Liver (tissue), 3 donors: ENCODE results near the gene STAMBPL1.

Experiments used
- FOXA2 ChIP-seq: IDR thresholded peaks from 2 replicates; pipeline ENCODE4 v1.6.1; 2016; ENCODE audit warnings: antibody characterized with exemption
- JUND ChIP-seq, 2 donors: IDR thresholded peaks; 2 replicates each; pipeline ENCODE4 v1.6.1; 2016; ENCODE audit warnings: antibody characterized with exemption in 2 of 2
- RAD21 ChIP-seq, 2 donors: IDR thresholded peaks; 2 replicates each; pipeline ENCODE4 v1.6.1; 2016; ENCODE audit warnings: antibody characterized with exemption in 2 of 2, mild to moderate bottlenecking in 2 of 2
- TF ChIP-seq, protein P1 (sequence below): fragments of 150-350 bp; IDR thresholded peaks from 2 replicates; pipeline ENCODE4 v1.5.1; 2017; ENCODE audit warnings: improper control_type of control experiment, low read depth, low read length; ENCODE audit not compliant: missing input control
- TF ChIP-seq, protein P2 (sequence below): IDR thresholded peaks from 2 replicates; pipeline ENCODE4 v1.6.1; 2016; ENCODE audit warnings: antibody characterized with exemption, mild to moderate bottlenecking
- donor health status: healthy.
- donor health status: healthy.

DNA sequence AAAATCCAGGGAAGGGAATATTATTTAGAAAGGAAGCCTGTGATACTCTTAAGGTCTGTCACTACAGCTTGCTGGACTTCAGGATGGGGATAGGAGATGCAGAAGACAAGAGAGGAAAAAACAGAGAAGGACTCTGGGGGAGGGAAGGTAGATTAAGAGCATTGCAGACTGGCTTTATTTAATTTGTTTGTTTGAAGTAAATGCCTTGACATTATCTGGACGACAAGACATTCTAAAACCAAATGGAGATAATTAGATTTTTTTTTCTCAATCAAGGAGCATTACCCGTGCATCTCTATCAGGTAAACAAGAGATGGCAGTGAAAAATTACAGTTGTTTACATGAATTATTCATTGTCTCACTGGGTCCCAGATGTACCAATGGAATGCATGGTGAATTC, 48.2 kb downstream of the STAMBPL1 start:
- TF ChIP-seq, protein P1, sequence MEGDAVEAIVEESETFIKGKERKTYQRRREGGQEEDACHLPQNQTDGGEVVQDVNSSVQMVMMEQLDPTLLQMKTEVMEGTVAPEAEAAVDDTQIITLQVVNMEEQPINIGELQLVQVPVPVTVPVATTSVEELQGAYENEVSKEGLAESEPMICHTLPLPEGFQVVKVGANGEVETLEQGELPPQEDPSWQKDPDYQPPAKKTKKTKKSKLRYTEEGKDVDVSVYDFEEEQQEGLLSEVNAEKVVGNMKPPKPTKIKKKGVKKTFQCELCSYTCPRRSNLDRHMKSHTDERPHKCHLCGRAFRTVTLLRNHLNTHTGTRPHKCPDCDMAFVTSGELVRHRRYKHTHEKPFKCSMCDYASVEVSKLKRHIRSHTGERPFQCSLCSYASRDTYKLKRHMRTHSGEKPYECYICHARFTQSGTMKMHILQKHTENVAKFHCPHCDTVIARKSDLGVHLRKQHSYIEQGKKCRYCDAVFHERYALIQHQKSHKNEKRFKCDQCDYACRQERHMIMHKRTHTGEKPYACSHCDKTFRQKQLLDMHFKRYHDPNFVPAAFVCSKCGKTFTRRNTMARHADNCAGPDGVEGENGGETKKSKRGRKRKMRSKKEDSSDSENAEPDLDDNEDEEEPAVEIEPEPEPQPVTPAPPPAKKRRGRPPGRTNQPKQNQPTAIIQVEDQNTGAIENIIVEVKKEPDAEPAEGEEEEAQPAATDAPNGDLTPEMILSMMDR = no peak
- no peak for TF ChIP-seq FOXA2
- TF ChIP-seq, protein P2, sequence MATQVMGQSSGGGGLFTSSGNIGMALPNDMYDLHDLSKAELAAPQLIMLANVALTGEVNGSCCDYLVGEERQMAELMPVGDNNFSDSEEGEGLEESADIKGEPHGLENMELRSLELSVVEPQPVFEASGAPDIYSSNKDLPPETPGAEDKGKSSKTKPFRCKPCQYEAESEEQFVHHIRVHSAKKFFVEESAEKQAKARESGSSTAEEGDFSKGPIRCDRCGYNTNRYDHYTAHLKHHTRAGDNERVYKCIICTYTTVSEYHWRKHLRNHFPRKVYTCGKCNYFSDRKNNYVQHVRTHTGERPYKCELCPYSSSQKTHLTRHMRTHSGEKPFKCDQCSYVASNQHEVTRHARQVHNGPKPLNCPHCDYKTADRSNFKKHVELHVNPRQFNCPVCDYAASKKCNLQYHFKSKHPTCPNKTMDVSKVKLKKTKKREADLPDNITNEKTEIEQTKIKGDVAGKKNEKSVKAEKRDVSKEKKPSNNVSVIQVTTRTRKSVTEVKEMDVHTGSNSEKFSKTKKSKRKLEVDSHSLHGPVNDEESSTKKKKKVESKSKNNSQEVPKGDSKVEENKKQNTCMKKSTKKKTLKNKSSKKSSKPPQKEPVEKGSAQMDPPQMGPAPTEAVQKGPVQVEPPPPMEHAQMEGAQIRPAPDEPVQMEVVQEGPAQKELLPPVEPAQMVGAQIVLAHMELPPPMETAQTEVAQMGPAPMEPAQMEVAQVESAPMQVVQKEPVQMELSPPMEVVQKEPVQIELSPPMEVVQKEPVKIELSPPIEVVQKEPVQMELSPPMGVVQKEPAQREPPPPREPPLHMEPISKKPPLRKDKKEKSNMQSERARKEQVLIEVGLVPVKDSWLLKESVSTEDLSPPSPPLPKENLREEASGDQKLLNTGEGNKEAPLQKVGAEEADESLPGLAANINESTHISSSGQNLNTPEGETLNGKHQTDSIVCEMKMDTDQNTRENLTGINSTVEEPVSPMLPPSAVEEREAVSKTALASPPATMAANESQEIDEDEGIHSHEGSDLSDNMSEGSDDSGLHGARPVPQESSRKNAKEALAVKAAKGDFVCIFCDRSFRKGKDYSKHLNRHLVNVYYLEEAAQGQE = no peak
- no peak for TF ChIP-seq JUND (IDR thresholded peaks at IDR 0.05)
- no peak for TF ChIP-seq RAD21 (IDR thresholded peaks at IDR 0.05)
